ENCODE measurements around the gene C2CD3.

GRCh38 chr11:74035264-74035663 lies 135.5 kb downstream of the C2CD3 start:
- no peak for TF ChIP-seq CTCF (IDR thresholded peaks at IDR 0.05; ENCODE audit: low read depth, low read length)
- TF ChIP-seq EZH2phosphoT487 (IDR thresholded peaks at IDR 0.05; ENCODE audit: low read depth): no peak
